Measurements from ENCODE around the gene ILK. TPM values are rescaled to one million over a fixed set of nuclear protein-coding genes. Genes with fewer than 3 reads are reported as not detected.

Gene ILK
- total RNA-seq, 4 donors from 2014 or later, result 81.1 to 121 (median 97.3) TPM

GRCh38 chr11:6640036-6640984, 36.7 kb downstream of the ILK start:
- H3K27me3 ChIP-seq, result no peaks in the 10 kb centered on the region
- no peak overlapping the region for H3K27ac ChIP-seq
- DNase-seq, result no peak
- no peak overlapping the region for H3K4me3 ChIP-seq
- H3K4me1 ChIP-seq, result peaks cover 0 to 24% (median 0%) of the 10 kb centered on the region in 4 donors
- H3K9me3 ChIP-seq, result no peaks in the 10 kb centered on the region
- no peaks in the 10 kb centered on the region for H3K36me3 ChIP-seq
- no peak for TF ChIP-seq CTCF (IDR thresholded peaks at IDR 0.05)
- no peak for TF ChIP-seq POLR2A (IDR thresholded peaks at IDR 0.05)

- no peaks in the 10 kb centered on the region for H3K27me3 ChIP-seq
- no peaks in the 10 kb centered on the region for H3K36me3 ChIP-seq
- no peak for TF ChIP-seq POLR2A (IDR thresholded peaks at IDR 0.05)
- TF ChIP-seq CTCF (IDR thresholded peaks at IDR 0.05), result no peak
- no peak for DNase-seq
- peaks cover 0 to 19% (median 6%) of the 10 kb centered on the region in 4 donors for H3K4me1 ChIP-seq
- H3K4me3 ChIP-seq, result no peak overlapping the region
- no peak overlapping the region for H3K27ac ChIP-seq
- H3K9me3 ChIP-seq, result no peaks in the 10 kb centered on the region
Observed at GRCh38 chr11:6640985-6641701, 37.6 kb downstream of the ILK start.

DNA sequence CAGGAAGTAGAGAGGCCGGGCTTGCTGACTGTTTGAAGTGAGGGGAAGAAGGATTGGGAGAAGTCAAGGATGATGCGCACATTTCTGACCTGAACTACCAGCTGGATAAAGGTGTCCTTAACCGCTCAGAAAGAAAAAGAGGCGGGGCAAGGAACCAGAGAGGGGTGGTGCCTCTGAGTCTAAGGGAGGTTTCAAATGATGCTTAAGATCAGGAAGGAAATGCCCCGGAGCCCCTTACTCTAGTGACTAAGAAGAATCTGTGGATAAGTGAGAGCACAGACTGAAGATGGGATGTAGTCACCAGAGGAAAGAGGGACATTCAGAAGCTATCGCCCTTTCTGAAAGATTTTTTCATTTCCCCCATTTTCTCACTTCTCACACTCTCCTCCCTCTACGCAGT, 39.4 kb downstream of the ILK start:
- no peak overlapping the region for H3K4me3 ChIP-seq
- H3K27me3 ChIP-seq, result no peaks in the 10 kb centered on the region
- no peak for DNase-seq
- H3K27ac ChIP-seq, result no peak overlapping the region
- H3K4me1 ChIP-seq, result peaks cover 0 to 32% (median 18%) of the 10 kb centered on the region in 4 donors
- TF ChIP-seq POLR2A (IDR thresholded peaks at IDR 0.05) (no peak), CTCF (IDR thresholded peaks at IDR 0.05) (no peak)
- H3K9me3 ChIP-seq, result no peaks in the 10 kb centered on the region
- no peaks in the 10 kb centered on the region for H3K36me3 ChIP-seq

- Histone ChIP-seq H3K4me3 (no peak overlapping the region), H3K27me3 (no peaks in the 10 kb centered on the region), H3K4me1 (peaks cover 0 to 28% (median 18%) of the 10 kb centered on the region in 4 donors), H3K9me3 (no peaks in the 10 kb centered on the region), H3K36me3 (no peaks in the 10 kb centered on the region), H3K27ac (peak overlapping the region; percentile 57 to 72 (median 66))
- no peak for DNase-seq
- TF ChIP-seq CTCF (IDR thresholded peaks at IDR 0.05) (no peak), POLR2A (IDR thresholded peaks at IDR 0.05) (no peak)
Observed at GRCh38 chr11:6646071-6646470, 42.5 kb downstream of the ILK start.

DNA sequence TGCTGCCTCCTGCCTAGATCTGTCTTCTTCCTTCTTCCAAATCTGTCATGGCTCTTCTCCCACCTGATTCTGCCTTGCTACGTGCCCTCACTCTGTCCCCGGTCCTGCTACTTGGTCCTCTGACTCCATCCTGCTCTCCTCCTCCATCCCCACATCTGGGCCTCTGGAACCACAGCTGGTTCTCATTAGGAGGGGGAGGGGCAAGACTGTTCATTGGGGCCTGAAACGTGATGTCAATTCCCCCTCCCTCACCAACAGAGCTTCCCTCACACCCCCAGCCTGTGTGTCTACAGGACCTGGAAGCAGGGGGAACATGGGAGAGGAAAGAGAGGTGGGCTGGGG, 43.0 kb downstream of the ILK start:
- DNase-seq, result no peak
- no peak for TF ChIP-seq POLR2A (IDR thresholded peaks at IDR 0.05)
- TF ChIP-seq CTCF (IDR thresholded peaks at IDR 0.05), result no peak
- Histone ChIP-seq H3K4me1 (peaks cover 0 to 28% (median 18%) of the 10 kb centered on the region in 4 donors), H3K36me3 (no peaks in the 10 kb centered on the region), H3K9me3 (no peaks in the 10 kb centered on the region), H3K4me3 (no peak overlapping the region), H3K27me3 (no peaks in the 10 kb centered on the region), H3K27ac (peak overlapping the region; percentile 57 to 72 (median 66))

Measured in Peyer's patch (tissue), 4 donors.